ENCODE measurements around the gene CISD1. TPM values are rescaled to one million over a fixed set of nuclear protein-coding genes. Genes with fewer than 3 reads are reported as not detected.

Gene CISD1
- total RNA-seq, 1 donor from 2014 or later, result 28.9 TPM

Other genes starting within 250 kb of the CISD1 start
- 30.6 TPM for gene IPMK, start 1.3 kb upstream of the CISD1 start, total RNA-seq
- gene UBE2D1, start 65.8 kb downstream of the CISD1 start, total RNA-seq, result 48.5 TPM
- gene TFAM, start 116.2 kb downstream of the CISD1 start, total RNA-seq, result 62.0 TPM
- 4.5 TPM for gene BICC1, start 243.7 kb downstream of the CISD1 start, total RNA-seq

All from frontal cortex (tissue), 1 donor.